GM19328 (cell line): Measurements from ENCODE around the gene JUND.

ENCODE experiments used
- ATAC-seq: cut with Tn5 transposase; IDR thresholded peaks from one replicate; pipeline ENCODE4 v1.9.1; 2021; ENCODE audit warnings: mild to moderate bottlenecking, moderate library complexity; ENCODE audit not compliant: unreplicated experiment

The JUND gene

GRCh38 chr19:18271433-18271841, 10.0 kb downstream of the JUND start:
- ATAC-seq = no peak

DNA sequence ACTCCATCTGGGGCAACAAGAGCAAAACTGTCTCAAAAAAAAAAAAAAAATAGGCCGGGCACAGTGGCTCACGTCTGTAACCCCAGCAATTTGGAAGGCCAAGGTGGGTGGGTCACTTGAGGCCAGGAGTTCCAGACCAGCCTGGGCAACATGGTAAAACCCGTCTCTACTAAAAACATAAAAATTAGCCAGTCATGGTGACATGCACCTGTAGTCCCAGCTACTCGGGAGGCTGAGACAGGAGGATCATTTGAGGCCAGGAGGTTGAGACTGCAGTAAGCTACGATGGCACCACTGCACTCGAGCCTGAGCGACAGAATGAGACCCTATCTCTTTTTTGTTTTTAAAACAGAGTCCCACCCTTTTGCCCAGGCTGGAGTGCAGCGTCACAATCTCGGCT, 11.1 kb downstream of the JUND start:
- ATAC-seq = no peak

- ATAC-seq = no peak
Measured at GRCh38 chr19:18269070-18269723, 12.2 kb downstream of the JUND start.

GRCh38 chr19:18266771-18267686, 14.4 kb downstream of the JUND start:
- no peak for ATAC-seq

DNA sequence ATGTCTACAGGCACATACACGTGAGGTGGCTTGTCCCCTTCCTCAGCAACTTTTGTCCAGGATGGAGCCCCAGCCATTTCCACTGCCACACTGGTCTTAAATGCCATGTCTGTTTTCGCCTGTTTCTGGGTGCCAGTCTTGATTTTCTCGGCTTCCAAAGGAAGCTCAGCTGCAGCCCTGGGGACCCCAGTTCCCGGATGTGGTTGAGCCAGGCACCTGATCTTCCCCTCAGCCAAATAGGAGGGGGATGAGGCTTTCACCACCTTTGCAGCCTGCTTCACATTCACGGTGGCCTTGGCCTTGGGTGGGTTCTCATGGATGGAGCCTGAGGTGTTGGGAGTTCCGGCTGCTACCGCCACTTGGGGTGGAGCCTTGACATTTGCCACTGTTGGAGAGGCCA, 15.8 kb downstream of the JUND start:
- no peak for ATAC-seq

GRCh38 chr19:18264971-18265540, 16.4 kb downstream of the JUND start:
- no peak for ATAC-seq

GRCh38 chr19:18264137-18264854, 17.1 kb downstream of the JUND start:
- ATAC-seq = no peak

- ATAC-seq = no peak
Measured at GRCh38 chr19:18263324-18264136, 17.9 kb downstream of the JUND start.

GRCh38 chr19:18262917-18263316, 18.5 kb downstream of the JUND start:
- no peak for ATAC-seq

- no peak for ATAC-seq
Measured at GRCh38 chr19:18262144-18262543, 19.3 kb downstream of the JUND start.

DNA sequence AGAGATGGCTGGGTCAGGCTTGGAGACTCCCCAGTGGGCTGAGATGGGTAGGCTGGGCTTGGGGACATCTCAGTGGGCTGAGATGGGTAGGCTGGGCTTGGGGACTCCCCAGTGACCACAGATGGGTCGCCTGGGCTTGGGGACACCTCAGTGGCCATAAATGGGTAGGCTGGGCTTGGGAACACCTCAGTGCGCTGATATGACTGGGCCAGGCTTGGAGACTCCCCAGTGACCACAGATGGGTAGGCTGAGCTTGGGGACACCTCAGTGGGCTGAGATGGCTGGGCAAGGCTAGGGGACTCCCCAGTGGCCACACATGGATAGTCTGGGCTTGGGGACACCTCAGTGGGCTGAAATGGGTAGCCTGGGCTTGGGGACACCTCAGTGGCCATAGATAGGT, 19.9 kb downstream of the JUND start:
- no peak for ATAC-seq

- no peak for ATAC-seq
Measured at GRCh38 chr19:18259893-18260292, 21.5 kb downstream of the JUND start.

- no peak for ATAC-seq
Measured at GRCh38 chr19:18257503-18258470, 23.6 kb downstream of the JUND start.

DNA sequence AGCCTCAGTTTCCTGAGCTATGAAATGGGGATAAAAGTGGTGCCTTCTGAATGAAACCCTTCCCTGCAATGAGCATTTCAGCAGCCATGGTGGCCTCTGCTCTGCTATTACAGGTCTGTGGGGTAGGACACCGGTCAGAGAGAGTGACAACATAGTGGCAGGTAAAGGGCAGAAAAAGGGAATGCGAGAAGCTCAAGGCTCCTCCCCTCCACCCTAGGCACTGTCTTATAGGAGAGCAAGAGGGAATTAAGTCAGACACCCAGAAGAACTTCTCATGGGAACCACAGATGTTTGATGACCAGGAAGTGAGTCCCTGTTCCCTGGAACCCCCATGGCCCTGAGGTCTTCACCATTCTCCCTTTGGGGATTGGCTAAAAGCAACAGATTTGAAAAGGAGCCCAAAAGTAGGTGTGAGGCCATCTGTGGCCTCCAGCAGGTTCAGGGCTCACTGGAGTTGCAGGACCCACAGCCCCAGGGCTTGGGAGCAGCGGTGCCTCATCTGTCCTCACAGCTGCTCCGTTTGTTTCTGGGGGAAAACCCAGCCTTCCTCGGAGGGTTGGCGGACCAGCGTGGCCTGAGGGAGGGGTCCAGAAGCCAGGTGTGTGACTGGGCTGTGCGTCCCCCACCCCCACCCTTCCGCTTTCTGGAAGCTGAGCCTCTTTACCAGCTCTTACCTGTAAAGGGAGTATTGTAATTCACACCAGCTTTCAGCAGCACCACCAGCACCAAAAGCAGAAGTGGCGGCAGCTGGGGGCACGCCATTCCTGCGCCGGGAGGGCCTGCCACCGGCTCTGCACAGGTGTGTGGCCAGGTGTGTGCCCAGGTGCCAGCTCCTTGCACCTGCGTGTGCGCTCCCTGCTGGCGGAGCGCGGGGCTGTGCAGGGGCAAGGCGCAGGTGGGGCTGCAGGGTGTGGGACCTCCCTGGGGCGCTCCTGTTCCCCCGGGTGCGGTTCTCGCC, 26.6 kb downstream of the JUND start:
- ATAC-seq = no peak

DNA sequence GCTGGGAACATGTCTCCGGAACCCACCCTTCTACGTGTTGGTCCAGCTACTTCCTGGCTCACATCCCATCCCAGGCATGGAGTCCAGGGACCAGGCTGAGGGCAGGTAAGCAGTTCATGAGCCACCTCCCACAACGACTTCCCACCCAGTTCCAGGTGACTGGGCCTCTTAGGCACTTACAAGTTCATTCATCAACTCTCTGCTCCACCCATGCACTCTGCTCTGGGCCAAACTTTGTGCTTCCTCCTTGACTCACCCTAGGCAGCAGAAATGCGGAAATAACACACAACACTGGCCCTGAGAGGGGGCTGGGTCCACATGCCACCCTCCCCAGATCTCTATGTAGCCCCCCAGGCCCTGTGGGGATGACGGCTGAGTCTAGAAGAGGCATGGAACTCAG, 27.7 kb downstream of the JUND start:
- no peak for ATAC-seq

DNA sequence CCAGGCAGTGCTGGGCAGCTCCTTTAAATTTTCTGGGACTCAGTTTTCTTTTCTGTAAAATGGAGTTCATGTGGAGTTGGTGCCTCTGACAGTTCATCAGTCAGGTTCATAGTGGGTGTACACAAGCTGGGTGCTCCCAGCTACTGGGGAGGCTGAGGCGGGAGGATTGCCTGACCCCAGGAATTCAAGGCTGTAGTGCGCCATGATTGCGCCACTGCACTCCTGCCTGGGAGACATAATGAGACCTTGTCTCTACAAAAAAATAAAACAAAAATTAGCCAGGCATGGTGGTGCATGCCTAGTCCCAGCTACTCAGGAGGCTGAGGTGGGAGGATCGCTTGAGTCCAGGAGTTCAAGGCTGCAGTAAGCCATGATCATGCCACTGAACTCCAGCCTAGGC, 28.3 kb downstream of the JUND start:
- ATAC-seq = no peak

DNA sequence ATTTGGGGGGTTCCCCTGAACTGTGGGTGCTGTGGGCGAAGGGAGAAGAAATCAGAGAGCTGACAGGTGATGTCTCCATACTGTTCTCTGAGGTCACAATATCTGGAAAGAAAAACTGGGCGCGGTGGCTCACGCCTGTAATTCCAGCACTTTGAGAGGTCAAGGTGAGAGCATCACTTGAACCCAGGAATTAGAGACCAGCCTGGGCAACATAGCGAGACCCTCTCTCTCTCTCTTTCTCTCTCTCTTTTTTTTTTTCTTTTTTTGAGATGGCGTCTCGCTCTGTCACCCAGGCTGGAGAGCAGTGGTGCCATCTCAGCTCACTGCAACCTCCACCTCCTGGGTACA, 29.1 kb downstream of the JUND start:
- ATAC-seq = no peak
